Fibroblast of peridontal ligament (primary cell): Measurements from ENCODE around the gene MRPL23.

Source experiments
- DNase-seq: peaks from one replicate; pipeline ENCODE4 v3.0.0-alpha.2; 2010; ENCODE audit errors: extremely low read depth

MRPL23 gene

DNA sequence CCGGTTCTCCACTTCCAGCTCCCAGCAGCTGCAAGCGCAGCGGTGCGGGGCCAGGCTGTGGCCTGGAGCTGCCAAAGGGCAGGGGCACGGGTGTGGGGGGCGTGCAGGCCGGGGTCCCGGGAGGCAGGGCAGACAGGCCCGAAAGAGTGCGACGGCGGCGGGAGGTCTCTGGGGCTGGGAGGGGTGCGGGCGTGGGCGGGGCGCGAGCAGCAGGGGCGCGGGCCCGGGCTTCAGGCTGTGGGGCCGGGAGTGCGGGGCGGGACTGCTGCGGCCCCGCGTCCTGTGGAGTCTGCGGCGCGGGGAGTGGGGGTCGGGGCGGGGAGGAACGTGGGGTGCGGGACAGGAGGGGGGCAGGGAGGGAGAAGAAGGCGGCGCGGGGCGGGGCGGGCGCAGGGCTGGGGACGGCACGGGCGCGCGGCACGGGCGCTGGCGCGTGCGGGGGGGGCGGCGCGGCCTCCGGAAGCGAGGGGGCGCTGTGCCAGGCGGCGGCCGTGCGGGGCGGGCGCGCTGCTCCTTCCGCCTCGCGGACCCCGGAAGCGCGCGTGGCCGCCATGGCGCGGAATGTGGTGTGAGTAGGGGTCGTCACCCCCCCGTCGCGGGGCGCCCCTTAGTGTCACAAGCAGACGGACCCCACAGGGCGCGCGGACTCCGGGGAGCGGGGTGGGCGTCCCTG is at the start of gene MRPL23:
TSS of gene MRPL23 (plus strand) at position 521 of the 673 bp plus-strand sequence. CDS start at position 552, 31 bp downstream.
- DNase-seq, result no peak

DNA sequence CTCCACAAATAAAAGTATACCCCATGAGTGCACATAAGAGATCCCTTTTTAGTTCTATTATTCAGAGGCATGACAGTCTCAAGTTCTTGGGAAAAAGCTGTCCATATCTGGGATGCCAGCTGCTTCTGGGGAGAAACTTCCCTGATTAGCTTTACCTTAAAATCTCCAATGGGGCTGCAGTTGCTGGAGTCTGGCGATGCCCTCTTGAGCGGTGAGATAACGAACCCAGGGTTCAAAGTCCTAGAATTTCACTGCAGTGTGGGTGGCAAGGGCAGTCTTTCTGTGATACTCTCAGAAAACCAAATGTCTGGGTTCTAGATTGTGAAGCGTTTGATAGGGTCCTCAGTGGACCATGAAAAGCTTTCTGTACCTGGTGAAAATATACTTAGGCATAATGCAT is 48.0 kb upstream of the MRPL23 start:
- no peak for DNase-seq

DNA sequence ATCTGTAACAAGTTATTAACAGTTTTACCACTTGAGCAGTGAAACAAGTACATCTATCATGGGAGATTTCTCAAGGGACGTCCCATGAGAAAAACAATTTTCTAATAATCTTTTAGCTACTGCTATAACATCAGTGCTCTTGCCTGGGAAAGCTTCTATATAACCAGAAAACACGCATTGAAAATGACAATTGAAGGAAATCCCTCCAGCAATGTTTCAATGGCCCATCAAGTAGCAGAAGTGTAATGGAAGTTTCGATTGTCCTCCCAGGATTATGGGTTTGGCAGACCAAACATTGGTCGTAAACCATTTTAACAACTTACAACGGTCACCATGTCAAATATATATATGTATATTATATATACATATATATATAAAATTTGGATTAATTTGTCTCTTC is 47.4 kb upstream of the MRPL23 start:
- no peak for DNase-seq

DNA sequence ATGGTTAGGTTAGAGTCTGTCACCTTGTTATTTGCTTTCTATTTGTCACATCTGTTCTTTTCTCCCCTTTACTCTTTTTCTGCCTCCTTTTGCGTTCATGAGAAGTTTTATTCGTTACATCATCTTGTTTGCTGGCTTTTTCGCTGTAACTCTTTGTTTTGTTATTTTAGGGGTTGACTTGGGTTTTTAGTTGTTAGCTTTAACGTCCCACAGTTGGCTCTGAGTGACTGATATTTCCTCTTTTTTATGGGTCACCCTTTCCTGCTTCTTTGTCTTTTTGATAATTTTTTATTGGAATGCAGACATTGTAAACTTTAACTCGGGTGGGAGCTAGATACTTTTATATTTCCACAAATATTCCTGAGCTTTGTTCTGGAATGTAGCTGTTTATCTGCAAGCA is 41.0 kb upstream of the MRPL23 start:
- DNase-seq, result no peak

DNA sequence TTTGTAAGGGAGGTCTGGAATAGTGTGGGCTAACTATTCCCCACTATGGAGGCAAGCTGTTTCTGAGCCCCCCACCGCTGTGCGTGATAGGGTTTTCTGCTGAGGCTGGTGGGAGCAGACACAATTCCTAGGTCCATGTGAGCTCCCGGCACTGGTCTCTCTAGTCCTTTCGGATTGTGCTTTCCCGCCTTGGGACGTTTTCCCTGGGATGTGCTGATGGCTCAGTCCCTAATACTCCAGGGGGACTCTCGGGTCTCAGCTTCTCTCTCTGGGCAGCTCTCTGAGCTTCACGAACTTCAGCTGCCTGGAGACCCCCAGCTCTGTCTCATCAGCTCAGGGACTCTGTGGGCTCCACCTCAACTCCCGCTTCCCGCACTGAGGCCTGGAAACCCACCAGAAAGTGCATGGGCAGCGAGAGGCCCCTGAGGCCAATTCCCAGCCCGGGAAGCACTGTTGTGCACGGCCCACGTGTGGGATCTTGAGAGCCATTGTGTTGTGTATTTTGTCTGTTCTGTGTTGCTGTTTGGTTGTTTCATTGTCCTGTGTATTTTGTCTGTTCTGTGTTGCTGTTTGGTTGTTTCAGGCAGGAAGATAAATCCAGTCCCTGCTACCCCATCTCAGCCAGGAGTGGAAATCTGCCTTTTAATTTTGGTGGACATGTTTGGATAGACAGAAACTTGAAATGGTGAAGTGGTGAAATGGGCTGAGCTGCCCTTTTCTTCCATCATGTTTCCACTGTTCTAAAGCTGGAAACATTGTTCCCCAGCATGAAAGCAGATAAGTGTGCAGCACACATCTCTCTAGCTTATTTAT is 40.3 kb upstream of the MRPL23 start:
- no peak for DNase-seq

DNA sequence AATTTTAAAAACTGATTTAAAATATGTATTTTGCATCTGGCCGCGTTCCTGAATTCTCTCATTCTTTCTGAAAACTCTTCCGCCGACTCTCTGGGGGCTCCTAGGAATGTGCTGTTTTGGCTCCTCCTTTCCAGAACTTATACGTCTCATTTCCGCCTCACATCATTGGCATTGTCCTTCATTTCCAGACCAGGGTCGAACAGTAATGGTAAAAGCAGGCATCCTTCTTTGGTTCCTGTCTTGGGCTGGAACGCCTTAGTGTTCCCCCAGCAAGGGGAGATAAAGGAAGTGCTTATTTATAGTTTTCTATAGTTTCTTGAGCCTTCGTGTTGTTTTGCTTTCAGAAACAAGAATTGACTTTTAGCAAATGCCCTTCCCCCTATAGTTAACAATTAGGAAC is 38.5 kb upstream of the MRPL23 start:
- peak; percentile 34 for DNase-seq

DNA sequence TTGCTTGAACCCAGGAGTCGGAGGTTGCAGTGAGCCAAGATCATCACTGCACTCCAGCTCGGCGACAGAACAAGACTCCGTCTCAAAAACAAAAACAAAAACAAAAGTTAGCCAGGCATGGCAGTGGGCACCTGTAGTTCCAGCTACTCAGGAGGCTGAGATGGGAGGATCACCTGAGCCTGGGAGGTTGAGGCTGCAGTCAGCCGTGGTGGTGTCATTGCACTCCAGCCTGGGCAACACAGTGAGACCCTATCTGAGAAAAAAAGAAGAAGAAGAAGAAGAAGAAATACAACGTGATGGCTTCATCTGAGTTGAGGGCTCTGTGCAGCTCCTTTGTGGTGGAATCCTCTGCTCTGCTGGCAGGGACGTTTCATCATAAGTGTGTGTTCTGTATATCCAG is 37.6 kb upstream of the MRPL23 start:
- no peak for DNase-seq

DNA sequence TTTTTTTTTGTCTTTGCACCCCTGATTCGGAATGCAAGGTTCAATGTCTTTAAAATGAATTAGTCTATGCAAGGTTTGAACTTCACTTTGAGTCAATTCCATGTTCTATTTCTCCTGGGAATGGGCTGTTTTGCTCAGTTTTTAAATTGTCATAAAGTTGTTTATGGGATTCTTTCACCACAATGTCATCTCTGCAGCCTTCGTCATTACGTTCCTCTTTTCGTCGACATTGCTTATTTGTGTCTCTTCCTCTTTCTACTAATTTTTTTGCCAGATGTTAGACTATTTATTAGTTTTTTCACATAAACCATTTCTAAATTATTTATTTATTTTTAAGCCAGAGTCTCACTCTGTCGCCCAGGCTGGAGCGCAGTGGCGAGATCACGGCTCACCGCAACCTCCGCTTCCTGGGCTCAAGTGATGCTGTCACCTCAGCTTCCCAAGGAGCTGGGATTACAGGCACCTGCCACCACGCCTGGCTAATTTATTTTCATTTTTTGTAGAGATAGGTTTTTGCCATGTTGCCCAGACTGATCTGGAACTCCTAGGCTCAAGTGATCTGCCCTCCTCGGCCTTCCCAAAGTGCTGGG is 34.7 kb upstream of the MRPL23 start:
- DNase-seq, result no peak

DNA sequence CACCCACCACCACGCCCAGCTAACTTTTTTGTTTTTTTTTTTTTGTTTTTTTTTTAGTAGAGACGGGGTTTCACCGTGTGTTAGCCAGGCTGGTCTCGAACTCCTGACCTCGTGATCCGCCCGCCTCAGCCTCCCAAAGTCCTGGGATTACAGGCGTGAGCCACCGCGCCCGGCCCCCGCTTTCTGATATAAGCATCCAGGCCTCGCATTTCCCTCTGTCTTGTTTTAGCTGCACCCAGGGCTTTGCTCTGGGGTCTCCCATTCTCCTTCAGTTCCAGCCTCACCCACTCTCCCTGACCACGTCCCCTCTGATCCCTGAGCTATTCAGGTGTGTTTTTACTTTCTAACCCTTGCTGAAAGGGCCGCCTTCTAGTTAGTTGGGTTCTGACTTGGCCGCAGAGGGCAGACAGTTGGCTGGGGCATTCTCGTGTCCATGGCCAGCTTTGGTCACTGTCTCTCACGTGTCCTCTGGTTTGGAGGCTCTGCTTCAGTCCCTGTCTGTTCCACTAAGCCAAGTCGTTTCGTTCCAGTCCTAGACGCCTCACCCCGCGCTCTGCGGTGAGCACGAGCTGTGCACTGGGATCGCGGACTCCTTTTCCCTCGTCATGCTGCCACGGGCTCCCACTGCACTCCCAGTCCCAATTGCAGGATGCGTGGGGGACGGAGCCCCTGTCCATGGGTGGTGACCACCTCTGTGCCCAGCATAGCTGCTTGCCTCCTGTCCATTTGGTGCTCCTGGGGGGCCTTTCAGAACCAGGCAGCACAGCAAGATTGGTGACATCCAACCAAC is 33.7 kb upstream of the MRPL23 start:
- no peak for DNase-seq

DNA sequence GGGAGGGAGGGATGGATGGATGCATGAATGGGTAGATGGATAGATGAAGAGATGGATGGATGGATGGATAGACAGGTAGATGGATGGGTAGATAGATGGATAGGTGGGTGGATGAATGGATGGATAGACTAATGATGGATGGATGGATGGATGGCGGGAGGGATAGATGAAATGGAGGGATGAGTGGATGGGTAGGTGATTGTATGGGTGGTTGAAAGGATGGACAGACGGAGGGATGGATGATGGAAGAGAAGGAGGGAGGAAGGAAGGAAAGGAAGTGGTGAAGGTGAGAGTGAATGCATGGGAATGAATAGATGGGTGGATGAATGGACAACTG is 31.4 kb upstream of the MRPL23 start:
- DNase-seq, result no peak

DNA sequence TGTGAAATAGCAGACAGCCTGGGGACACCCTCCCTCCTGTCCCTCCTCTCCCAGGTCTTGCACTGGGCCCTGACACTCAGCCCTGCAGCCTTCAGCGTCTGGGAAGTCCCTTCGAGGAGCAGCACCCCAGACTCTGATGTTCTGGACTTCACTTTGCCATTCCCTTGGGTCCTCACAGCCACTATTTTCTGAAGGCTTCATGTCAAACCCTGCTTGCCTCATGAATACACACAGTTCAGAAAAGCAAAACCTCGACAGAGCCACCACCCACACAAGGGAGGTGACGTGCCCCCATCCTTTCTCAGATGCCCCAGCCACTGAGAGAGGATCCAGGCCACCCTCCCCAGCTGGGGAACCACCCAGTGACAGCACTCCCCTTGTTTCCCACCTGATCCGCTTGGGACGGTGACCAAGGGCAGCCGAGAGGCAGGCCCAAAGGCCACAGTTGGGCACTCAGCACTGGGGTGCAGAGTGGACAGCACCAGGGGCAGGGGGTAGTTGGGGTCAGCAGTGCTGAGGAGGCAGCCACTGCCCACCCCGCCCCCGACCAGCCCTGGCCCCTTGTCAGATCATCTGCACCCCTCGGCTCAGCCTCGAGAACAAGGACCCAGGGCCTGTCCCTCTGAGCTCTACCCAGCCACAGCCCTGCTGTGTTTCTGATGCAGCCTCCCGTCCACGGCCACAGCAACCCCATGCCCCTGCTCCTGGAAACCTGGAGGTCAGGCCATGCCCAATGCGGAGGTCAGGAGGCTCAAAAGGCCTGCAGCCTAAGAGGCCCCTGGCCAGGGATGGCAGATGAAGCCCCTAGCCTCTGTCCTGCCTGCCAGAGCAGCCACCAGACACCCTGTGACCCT is 30.8 kb upstream of the MRPL23 start:
- DNase-seq, result no peak

DNA sequence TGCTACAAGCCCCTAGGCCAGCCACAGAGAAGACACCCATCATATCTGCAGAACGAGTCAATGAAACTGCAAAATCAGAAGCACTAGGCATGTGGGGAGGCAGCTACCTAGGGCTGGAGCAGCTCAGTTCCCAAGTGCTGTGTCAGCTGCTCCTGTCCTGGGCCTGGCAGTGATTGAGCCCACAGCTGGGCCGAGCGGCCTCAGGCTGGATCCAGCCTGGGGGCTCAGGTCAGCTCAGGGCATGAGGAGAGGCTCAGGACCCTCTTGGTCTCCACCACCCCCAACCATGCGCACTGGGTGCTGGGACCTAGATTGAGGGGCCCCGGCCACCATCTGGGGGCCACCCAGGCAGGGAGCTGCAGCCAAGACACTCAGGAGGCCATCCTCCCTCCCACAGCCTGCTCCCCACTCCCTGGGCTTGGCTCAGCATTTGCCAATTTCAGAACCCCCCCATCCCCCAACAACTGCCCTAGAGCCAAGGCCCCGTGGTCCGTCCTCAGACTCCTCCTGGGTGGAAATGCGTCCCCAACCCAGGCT is 30.1 kb upstream of the MRPL23 start:
- no peak for DNase-seq

DNA sequence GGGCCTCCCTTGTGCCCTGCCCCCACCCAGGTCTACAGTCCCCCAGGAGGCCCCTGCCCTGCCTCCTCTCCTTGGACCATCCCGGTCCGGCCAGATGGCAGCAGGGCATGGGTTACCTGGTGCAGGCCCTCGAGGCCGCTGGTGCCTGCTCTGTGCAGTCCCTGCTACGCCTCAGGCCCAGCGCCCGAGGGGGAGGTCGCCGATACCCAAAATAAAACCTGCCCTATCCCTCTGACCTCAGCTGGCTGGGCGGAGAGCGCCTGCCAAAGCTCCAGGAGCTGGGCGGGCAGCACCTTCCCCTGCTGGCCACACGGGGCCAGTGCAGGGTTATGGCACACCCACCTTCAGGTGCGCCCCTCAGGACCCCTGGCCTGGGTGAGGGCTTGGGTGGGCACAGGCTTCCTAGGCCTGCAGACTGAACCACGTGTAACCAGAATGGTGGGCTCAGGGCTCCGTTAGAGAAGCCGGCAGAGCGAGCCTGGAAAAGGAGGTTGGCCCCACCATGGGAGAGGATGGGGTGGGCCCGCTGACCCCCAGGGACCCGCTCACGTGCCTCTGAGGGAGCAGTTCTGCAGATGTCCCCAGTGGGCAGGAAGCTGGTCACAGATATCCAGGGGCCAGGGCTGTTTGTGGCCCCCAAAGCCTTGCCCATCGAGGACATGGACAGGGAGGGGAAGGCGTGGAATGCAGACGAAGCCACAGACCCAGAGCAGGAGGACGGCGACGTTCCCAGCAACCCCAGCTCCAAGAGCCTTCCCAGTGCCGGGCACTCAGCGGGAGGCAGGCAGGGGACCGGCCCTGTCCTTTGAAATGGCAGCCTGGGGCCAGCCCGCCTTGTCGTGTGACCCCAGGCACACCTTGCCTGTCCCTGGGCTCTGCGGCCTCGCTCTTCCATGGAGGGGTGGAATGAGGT is 29.4 kb upstream of the MRPL23 start:
- no peak for DNase-seq

DNA sequence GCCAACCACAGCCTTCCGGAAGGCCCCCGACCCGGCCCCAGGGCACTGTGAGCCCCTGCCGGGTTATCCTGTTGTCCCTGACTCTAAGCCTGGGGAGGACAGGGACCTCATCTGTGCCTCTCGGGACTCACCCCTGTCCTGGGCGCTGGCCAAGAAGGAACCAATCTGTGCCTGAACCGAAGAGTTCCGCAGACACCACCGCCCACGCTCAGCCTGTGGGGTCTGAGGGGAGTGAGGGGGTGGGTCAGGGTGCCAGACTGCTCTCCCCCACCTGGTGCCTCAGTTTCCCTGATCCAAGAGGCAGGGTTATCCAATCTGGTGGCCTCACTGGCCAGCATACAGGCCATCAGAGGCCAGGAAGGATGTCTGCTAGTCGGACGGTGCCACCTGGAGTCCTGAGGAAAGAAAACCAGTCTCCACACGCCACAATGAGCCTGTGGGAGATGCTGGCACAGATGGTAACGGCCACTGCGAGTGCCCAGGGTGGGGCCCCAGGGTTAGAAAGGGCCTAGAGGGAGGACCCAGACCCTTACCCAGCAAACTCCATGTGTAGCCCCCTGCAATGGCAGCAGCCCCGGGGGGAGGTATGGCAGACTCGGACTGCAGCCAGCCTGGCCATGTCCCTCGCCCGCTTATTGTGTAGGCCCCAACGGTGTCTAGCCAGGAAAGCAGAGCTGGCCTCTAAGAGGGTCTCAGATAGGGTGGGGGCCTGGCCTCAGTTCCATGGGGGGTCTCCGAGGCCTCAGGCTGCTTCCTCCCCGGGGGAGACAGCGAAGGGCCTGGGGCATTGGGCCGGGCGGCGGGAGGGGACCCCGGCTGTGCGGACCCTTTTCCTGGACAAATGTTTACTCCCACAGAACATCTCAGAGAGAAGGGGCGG is 28.5 kb upstream of the MRPL23 start:
- DNase-seq, result no peak

DNA sequence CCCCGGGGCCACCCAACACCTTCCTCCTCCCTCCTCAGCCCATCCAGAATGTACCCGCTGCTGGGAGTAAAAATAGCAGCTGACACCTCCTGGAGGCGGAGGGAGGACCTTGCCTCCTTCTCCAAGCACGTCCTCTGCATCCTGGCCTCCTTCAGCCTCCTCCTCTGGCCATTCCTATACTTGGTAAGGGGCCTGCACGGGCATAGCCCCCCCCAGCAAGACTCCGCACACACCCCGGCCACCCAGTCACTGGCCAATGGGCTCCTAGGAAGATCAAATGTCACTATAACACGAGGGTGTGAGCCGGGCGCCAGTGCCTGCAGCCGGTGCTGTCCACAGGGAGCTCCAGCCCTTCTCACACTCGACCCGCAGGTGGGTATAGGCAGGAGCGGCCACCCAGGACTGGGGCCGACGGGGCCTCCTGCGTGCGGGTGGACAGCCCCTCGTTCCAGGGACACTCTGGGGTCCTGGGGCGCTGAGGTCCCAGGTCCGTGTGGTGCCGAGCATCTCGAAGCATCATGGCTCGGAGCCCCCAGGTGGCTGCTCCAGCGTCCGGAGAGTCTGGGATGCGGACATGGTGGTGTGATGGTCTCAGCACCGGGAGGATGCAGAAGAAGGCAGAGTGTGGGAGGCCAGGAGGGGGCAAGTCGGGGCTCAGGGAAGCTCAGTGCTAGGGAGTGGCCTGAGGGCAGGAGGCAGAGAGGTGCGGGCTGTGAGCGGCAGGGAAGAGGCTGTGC is 27.6 kb upstream of the MRPL23 start, which contains the start of gene TNNT3:
TSS of gene TNNT3 (plus strand) at position 313 of the 737 bp plus-strand sequence. CDS start 3,172 bp downstream, outside the sequence.
- no peak for DNase-seq

DNA sequence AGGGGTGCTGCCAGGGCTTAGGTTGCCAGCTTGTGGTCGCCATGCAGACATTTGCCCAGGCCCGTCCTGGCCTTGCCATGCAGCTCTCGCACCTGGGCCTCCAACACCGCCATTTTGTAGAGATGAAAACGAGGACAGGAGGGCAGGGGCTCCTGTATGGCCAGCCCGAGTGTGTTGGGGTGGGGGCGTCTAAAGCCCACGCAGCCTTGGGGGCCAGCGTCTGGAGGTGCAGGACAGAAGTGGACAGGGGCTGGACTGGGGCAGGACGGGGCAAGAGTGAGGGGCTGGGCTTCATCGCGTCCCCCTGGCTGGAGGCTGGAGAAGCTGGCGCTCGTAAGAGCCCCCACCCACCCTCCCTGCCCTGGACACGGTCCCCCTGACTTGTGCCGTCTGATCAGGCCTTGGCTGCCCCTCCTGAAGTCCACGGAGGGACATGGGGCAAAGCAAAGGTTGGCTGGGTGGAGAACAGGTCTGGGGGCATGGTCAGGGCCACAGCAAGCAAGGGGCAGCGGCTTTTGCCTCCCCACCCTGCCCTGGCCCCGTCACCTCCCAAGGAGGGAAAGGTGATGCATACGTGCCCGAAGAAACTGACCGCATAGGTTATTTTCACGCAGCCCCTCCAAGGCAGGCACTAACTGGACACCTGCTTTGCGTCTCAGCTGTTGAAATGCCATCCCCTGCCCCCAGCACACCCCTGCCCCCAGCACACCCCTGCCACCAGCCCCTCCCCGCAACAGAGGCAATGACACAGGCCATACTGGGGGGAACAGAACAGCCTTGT is 26.8 kb upstream of the MRPL23 start:
- DNase-seq, result no peak

DNA sequence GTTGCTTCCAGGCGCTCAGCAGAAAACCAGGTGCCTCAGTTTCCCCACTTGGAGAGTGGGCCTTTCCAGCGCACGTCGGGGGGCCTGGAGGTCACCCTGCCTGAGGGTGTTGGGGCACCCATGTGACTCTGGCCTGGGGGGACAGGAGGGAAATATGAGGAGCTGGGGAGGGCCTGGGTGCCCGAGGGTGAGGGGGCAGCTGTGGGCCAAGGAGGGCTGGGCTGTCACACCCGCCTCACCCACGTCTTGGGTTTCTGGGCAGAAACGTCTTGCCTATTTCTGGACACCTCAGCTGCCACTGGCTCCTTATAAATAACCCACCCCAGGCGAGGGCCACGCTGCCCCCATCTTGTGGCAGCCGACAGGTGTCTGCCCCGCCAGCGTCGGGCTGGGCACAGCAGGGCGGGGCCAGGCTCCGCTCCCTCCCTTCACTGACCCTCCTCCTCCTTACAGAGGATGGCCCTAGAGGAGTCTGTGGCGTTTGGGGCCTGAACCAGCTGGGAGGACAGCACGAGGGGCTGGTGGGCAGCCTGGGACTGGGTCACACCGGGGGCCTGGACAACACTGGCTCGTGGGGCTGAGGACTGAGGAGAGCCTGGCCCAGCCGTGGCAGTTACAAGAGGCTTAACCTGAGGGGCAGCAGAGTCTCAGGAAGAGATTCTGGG is 26.1 kb upstream of the MRPL23 start:
- DNase-seq, result no peak
